Fibroblast of lung (primary cell): ENCODE data around the gene SPI1. TPM values are rescaled to one million over a fixed set of nuclear protein-coding genes. Genes with fewer than 3 reads are reported as not detected.

Experiments
- DNase-seq, 2 donors: peaks; one replicate each; pipeline versions ENCODE4 v3.0.0 to v3.0.0-alpha.2; 2010; ENCODE audit warnings: low read depth in 2 of 2
- H2AFZ ChIP-seq: 2 replicates; pipeline ENCODE4 v1.5.1; 2012; ENCODE audit warnings: low read length, control low read depth, inconsistent platforms
- H3K27ac ChIP-seq: 2 replicates; pipeline ENCODE4 v1.5.1; 2011; ENCODE audit warnings: low read length, control low read depth; ENCODE audit not compliant: insufficient read depth
- H3K27me3 ChIP-seq: 2 replicates; pipeline ENCODE4 v1.5.1; 2011; ENCODE audit warnings: mild to moderate bottlenecking, low read length; ENCODE audit not compliant: control insufficient read depth, insufficient read depth
- H3K36me3 ChIP-seq: 2 replicates; pipeline ENCODE4 v1.5.1; 2011; ENCODE audit warnings: low read length; ENCODE audit not compliant: control insufficient read depth, insufficient read depth
- H3K4me1 ChIP-seq: 2 replicates; pipeline ENCODE4 v1.5.1; 2011; ENCODE audit warnings: low read length; ENCODE audit not compliant: control insufficient read depth, insufficient read depth; ENCODE audit errors: extremely low read depth
- H3K4me2 ChIP-seq: 2 replicates; pipeline ENCODE4 v1.5.1; 2011; ENCODE audit warnings: low read length, control low read depth; ENCODE audit not compliant: insufficient read depth; ENCODE audit errors: extremely low read depth
- H3K4me3 ChIP-seq, 4 experiments: fragments of 200-600 bp in 1 of 4; sonication (generic) in 1 of 4; replicated peaks in 1 of 4; 2 replicates each; pipeline ENCODE4 v1.5.1; 2011 to 2016; ENCODE audit warnings: low read length in 4 of 4, low read depth in 3 of 4, mild to moderate bottlenecking in 3 of 4, control low read depth in 2 of 4, inconsistent platforms in 1 of 4, mixed read lengths in 1 of 4; ENCODE audit not compliant: insufficient read depth in 1 of 4; ENCODE audit errors: control extremely low read depth in 1 of 4
- H3K79me2 ChIP-seq: 2 replicates; pipeline ENCODE4 v1.5.1; 2012; ENCODE audit warnings: mild to moderate bottlenecking, low read length, inconsistent platforms; ENCODE audit not compliant: control insufficient read depth, insufficient read depth
- H3K9ac ChIP-seq: 2 replicates; pipeline ENCODE4 v1.5.1; 2011; ENCODE audit warnings: mild to moderate bottlenecking, low read length, control low read depth; ENCODE audit not compliant: insufficient read depth
- H3K9me3 ChIP-seq: 2 replicates; pipeline ENCODE4 v1.5.1; 2012; ENCODE audit warnings: low read depth, low read length; ENCODE audit not compliant: control insufficient read depth, insufficient read depth
- H4K20me1 ChIP-seq: 2 replicates; pipeline ENCODE4 v1.5.1; 2011; ENCODE audit warnings: low read length; ENCODE audit not compliant: control insufficient read depth, insufficient read depth; ENCODE audit errors: extremely low read depth
- EZH2 ChIP-seq: IDR thresholded peaks from 2 replicates; pipeline ENCODE4 v1.5.1; 2012; ENCODE audit warnings: low read length, control low read depth, mild to moderate bottlenecking; ENCODE audit errors: missing control alignments
- polyA plus RNA-seq, 2 donors: library from polyadenylated mRNA; depleted of rRNA in 1 of 2; stranded (reverse) in 1 of 2; unstranded in 1 of 2; fragments of >200 nt; gene quantifications; 2 replicates each; pipeline ENCODE4 v1.2.1, GENCODE V29; 2011 to 2012; ENCODE audit warnings: missing spikeins in 1 of 2
- total RNA-seq: library from RNA; depleted of rRNA; stranded (reverse); fragments of >200 nt; gene quantifications from 2 replicates; pipeline ENCODE4 v1.2.1, GENCODE V29; 2014
- TF ChIP-seq, protein P1 (sequence below), 2 donors: IDR thresholded peaks in 1 of 2; conservative IDR thresholded peaks in 1 of 2; 1 replicate in 1 of 2; 2 replicates in 1 of 2; pipeline ENCODE4 v1.5.1; 2011 to 2012; ENCODE audit warnings: low read length in 2 of 2, control low read depth in 1 of 2, inconsistent platforms in 1 of 2, low read depth in 1 of 2, mild to moderate bottlenecking in 1 of 2

SPI1 gene
- total and polyA plus RNA-seq, 2 donors (not counting 1 experiment from before 2014, with no cell fraction given): not detected

DNA sequence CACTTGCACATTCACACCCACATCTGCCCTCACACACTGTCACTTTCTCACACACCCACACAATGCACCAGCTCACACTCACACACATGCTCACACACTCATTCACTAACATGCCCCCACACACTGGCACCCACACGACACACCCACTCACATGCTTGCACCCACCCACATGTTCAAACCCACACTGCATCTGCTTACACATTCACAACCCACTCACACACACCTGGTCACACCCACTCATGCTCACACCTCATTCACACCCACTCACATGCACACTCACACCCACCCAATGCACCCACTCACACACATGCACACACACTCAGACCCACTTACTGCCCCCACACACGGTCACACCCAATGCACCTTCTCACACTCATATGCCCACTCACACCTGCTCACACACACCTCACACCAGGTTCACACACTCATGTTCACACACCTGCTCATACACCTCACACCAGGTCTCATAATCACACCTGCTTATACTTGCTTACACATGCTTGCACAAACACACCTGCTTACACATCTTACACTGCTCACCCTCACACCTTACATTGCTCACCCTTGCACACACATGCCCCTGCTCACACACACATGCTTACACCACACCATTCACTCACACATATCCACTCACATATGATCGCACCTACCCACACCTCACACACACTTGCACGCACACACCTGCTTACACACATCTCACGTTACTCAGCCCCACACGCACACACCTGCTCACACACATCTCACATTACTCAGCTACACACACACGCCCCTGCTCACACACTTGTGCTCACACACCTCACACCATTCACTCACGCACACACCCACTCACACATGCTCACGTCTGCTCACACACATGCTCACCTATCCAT, 22.0 kb downstream of the SPI1 start:
- Histone ChIP-seq H4K20me1 (no peaks in the 10 kb centered on the region), H3K9ac (no peak overlapping the region), H3K9me3 (no peaks in the 10 kb centered on the region), H3K27me3 (no peaks in the 10 kb centered on the region), H2AFZ (no peak overlapping the region), H3K4me1 (no peaks in the 10 kb centered on the region), H3K36me3 (no peaks in the 10 kb centered on the region), H3K4me3 (no peak overlapping the region), H3K27ac (no peak overlapping the region), H3K4me2 (no peak overlapping the region), H3K79me2 (no peaks in the 10 kb centered on the region)
- TF ChIP-seq, protein P1, sequence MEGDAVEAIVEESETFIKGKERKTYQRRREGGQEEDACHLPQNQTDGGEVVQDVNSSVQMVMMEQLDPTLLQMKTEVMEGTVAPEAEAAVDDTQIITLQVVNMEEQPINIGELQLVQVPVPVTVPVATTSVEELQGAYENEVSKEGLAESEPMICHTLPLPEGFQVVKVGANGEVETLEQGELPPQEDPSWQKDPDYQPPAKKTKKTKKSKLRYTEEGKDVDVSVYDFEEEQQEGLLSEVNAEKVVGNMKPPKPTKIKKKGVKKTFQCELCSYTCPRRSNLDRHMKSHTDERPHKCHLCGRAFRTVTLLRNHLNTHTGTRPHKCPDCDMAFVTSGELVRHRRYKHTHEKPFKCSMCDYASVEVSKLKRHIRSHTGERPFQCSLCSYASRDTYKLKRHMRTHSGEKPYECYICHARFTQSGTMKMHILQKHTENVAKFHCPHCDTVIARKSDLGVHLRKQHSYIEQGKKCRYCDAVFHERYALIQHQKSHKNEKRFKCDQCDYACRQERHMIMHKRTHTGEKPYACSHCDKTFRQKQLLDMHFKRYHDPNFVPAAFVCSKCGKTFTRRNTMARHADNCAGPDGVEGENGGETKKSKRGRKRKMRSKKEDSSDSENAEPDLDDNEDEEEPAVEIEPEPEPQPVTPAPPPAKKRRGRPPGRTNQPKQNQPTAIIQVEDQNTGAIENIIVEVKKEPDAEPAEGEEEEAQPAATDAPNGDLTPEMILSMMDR (conservative IDR thresholded peaks at IDR 0.05 in 1 of 2, IDR thresholded peaks at IDR 0.05 in 1 of 2; ENCODE audit: low read depth in 1 of 2, low read length in 2 of 2): no peak
- TF ChIP-seq EZH2: no peak
- DNase-seq: no peak

DNA sequence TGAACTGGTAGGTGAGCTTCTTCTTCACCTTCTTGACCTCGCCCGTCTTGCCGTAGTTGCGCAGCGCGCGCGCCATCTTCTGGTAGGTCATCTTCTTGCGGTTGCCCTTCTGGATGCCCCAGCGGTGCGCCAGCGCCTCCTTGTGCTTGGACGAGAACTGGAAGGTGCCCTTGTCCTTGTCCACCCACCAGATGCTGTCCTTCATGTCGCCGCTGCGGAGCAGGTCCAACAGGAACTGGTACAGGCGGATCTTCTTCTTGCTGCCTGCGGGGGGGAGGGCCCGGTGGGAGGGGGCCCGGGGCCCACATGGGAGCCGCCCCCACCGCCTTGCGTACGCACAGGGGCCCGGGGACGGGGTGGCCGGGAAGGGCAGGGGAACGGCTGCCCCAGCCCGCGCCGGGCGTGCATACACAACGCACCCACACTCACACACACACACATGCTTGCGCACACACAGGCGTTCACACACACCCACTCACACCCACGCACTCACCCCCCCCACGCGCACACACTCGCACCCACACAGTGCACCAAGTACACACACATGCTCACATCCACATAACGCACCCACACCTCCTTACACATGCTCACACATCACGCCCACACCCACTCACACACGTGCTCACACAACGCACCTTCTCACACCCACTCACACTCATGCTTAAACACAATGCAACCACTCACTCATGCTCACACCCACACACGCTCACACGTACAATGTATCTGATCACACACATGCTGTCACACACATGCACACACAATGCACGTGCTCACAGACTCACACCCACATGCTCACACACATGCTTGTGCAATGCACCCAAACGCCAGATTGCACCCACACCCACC, 22.8 kb downstream of the SPI1 start:
- Histone ChIP-seq H3K27ac (no peak overlapping the region), H3K79me2 (no peaks in the 10 kb centered on the region), H3K36me3 (no peaks in the 10 kb centered on the region), H3K4me2 (peak overlapping the region; percentile 38), H3K9ac (no peak overlapping the region), H2AFZ (no peak overlapping the region), H3K4me1 (no peaks in the 10 kb centered on the region), H3K9me3 (no peaks in the 10 kb centered on the region), H3K27me3 (no peaks in the 10 kb centered on the region), H3K4me3 (peak overlapping the region in 2 of 4 experiments; percentile 12 to 40), H4K20me1 (no peaks in the 10 kb centered on the region)
- TF ChIP-seq EZH2: no peak
- TF ChIP-seq, protein P1 (conservative IDR thresholded peaks at IDR 0.05 in 1 of 2, IDR thresholded peaks at IDR 0.05 in 1 of 2; ENCODE audit: low read depth in 1 of 2, low read length in 2 of 2): peak; percentile 87 to 98
- peak; percentile 83 to 91 for DNase-seq

DNA sequence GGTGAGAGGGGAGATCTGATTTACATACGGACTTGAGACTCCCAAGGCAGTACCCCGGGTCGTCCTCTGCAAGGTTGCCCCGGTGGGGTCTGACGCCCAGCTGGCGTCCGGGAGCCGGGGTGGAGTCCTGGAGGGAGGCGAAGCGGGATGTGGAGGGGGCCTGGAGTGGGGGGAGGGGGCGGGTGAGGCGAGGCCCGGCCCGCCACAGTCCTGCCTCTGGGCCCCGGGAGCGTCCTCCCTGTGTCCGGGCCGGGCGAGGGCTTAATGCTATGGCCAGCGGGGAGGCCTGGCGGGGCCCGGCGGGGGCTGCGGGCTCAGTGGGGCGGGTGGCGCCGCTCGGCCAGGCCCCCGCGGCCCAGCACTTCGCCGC, 23.4 kb downstream of the SPI1 start:
- DNase-seq: peak in 1 of 2 donors; percentile 11
- Histone ChIP-seq H3K4me3 (peak overlapping the region in 1 of 4 experiments; percentile 40), H4K20me1 (no peaks in the 10 kb centered on the region), H3K4me1 (no peaks in the 10 kb centered on the region), H3K4me2 (no peak overlapping the region), H3K9ac (no peak overlapping the region), H2AFZ (peak overlapping the region; percentile 14), H3K79me2 (no peaks in the 10 kb centered on the region), H3K36me3 (no peaks in the 10 kb centered on the region), H3K9me3 (no peaks in the 10 kb centered on the region), H3K27me3 (no peaks in the 10 kb centered on the region), H3K27ac (no peak overlapping the region)
- TF ChIP-seq EZH2: no peak
- TF ChIP-seq, protein P1 (conservative IDR thresholded peaks at IDR 0.05 in 1 of 2, IDR thresholded peaks at IDR 0.05 in 1 of 2; ENCODE audit: low read depth in 1 of 2, low read length in 2 of 2): no peak
